Nephron progenitor cell (in vitro differentiated cells): ENCODE measurements around the gene GOLGA2.

ENCODE experiments used
- DNase-seq: peaks from one replicate; pipeline ENCODE4 v3.0.0; 2021
- H3K27ac Mint-ChIP-seq: 2 replicates; pipeline ENCODE4 v1.8.0; 2021; ENCODE audit warnings: mild to moderate bottlenecking, moderate library complexity, mixed read lengths
- H3K27me3 Mint-ChIP-seq: 2 replicates; pipeline ENCODE4 v1.8.0; 2021; ENCODE audit warnings: mild to moderate bottlenecking, low read depth, mixed read lengths; ENCODE audit not compliant: poor library complexity
- H3K36me3 Mint-ChIP-seq: 2 replicates; pipeline ENCODE4 v1.8.0; 2021; ENCODE audit warnings: low read depth, mixed read lengths
- H3K4me1 Mint-ChIP-seq: 2 replicates; pipeline ENCODE4 v1.8.0; 2021; ENCODE audit warnings: mixed read lengths
- H3K4me3 Mint-ChIP-seq: 2 replicates; pipeline ENCODE4 v1.8.0; 2021; ENCODE audit warnings: mild to moderate bottlenecking, moderate library complexity, mixed read lengths
- H3K9me3 Mint-ChIP-seq: 2 replicates; pipeline ENCODE4 v1.8.0; 2021; ENCODE audit warnings: mild to moderate bottlenecking, moderate library complexity, mixed read lengths
- TF ChIP-seq, protein P1 (sequence below): fragments of 200-600 bp; sonication (generic); IDR thresholded peaks from 2 replicates; pipeline ENCODE4 v1.5.0; 2021; ENCODE audit warnings: antibody characterized with exemption

GOLGA2 gene

DNA sequence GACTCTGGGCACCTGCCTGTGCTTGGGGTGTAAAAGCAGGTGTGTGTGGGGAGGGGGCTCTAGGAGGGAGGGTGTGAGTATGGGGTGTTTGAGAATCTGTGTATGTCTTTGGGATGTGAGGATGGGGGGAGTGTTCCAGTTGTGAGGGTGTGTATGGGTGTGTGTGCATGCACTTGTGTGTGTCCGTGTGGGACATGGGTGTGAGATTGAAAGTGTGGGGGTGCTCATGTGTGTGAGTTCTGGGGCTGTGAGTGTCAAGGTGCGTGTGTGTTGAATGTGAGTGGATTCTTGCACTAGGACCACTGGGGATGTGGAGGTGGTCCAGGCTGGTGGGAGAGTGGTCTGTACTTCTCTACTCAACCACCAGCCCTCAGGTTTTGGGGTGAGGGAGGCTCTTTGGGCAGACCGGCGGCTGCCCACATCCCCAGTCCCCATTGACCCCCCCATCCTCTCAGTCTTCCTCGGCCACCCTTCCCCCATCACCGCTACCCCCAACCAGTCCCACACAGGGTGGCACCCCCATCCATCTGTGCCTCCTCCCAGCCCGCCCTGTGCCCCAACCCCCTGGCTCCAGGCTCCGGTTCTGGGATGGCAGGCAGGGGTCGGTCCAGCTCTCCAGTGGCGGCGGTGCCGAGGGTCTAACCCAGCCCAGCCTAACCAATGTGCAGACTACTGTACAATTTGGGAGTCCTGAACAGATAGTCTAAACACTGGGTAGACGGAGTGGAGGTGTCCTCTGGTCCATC, 31.5 kb downstream of the GOLGA2 start:
- Mint-ChIP-seq H3K9me3 (no peaks in the 10 kb centered on the region), H3K27ac (peak overlapping the region; percentile 88)

DNA sequence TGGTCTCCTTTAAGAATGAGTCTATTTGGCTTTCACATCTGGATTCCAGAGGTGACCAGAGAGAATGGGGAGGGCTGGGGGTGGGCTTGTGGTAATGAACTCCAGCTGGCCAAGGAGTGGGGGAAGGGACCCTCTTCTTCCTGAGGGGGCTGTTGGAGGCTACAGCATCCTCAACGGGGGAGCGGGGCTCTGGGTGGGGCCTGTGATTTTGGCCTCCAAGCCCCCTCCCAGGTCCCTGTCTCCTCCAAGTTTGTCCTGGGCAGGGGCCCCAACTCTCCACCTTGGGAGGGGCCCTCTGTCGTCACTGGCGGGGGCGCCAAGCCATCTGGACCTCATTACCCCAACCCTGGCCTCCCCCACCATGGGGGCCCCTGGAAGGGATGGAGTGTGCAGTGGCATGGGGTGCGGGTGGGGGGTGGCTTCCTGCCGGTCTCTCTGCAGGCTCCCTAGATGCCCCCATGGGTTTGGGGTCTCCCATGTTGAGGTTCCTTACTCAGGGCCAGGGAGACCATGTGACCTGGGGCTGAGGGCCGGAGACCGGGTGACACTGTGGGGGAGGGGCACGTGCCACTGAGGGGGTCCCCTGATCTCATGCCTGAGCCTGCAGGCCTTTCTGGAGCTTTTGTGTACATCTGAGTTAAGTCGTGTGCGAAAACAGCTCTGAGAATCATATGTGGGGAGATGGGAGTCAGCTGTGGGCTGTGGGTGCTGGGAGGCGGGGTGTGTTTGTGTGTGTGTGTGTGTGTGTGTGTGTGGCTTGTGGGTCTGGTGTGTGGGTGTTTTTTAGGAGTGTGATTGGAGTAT, 32.4 kb downstream of the GOLGA2 start:
- peaks cover 4% of the 10 kb centered on the region for H3K27me3 Mint-ChIP-seq
- peaks cover 54% of the 10 kb centered on the region for H3K4me1 Mint-ChIP-seq
- no peaks in the 10 kb centered on the region for H3K9me3 Mint-ChIP-seq
- peaks cover 26% of the 10 kb centered on the region for H3K36me3 Mint-ChIP-seq
- DNase-seq = no peak
- TF ChIP-seq, protein P1, sequence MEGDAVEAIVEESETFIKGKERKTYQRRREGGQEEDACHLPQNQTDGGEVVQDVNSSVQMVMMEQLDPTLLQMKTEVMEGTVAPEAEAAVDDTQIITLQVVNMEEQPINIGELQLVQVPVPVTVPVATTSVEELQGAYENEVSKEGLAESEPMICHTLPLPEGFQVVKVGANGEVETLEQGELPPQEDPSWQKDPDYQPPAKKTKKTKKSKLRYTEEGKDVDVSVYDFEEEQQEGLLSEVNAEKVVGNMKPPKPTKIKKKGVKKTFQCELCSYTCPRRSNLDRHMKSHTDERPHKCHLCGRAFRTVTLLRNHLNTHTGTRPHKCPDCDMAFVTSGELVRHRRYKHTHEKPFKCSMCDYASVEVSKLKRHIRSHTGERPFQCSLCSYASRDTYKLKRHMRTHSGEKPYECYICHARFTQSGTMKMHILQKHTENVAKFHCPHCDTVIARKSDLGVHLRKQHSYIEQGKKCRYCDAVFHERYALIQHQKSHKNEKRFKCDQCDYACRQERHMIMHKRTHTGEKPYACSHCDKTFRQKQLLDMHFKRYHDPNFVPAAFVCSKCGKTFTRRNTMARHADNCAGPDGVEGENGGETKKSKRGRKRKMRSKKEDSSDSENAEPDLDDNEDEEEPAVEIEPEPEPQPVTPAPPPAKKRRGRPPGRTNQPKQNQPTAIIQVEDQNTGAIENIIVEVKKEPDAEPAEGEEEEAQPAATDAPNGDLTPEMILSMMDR = no peak
- H3K27ac Mint-ChIP-seq = peak overlapping the region; percentile 88
- peak overlapping the region; percentile 69 for H3K4me3 Mint-ChIP-seq

More for the DNA sequence above, 31.5 kb downstream of the GOLGA2 start:
- TF ChIP-seq, protein P1 = no peak
- Mint-ChIP-seq H3K27me3 (peaks cover 3% of the 10 kb centered on the region), H3K4me1 (peaks cover 54% of the 10 kb centered on the region), H3K36me3 (peaks cover 23% of the 10 kb centered on the region), H3K4me3 (peak overlapping the region; percentile 69)
- DNase-seq = no peak

DNA sequence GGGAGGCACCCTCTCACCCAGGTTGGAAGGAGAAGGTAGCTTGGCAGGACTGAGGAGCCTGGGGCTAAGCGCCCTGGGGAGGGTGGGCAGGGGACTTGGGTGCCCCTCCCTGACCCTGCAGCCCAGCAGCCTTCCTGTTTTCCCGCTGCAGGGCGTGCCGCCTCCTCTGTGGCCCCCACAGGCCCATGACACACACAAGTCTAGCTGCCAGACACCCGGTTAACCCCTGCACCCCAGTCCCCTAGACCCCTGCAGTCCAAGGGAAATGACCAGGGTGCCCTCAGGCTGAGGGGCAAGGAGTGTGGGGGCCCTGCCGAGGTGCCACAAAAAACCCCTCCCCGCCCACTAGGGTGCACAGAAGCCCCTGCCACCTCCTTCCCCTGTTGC, 33.0 kb downstream of the GOLGA2 start:
- TF ChIP-seq, protein P1 = no peak
- Mint-ChIP-seq H3K9me3 (no peaks in the 10 kb centered on the region), H3K27ac (no peak overlapping the region), H3K4me3 (no peak overlapping the region), H3K27me3 (peaks cover 4% of the 10 kb centered on the region), H3K36me3 (peaks cover 24% of the 10 kb centered on the region), H3K4me1 (peaks cover 54% of the 10 kb centered on the region)
- DNase-seq = no peak

DNA sequence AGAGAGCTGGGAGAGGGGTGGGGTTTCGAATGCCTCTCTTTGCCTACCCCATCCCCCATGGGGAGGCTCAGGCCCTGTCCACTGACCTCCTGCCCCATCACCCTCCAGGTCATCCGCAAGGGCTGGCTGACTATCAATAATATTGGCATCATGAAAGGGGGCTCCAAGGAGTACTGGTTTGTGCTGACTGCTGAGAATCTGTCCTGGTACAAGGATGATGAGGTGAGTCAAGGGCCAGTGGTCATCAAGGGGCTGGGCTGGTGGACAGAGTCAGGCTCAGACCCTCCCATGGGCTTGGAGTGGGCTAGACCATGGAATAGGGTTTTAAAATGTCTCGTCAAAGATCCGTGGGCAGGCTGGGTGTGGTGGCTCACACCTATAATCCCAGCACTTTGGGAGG, 33.7 kb downstream of the GOLGA2 start:
- H3K27me3 Mint-ChIP-seq = peaks cover 4% of the 10 kb centered on the region
- TF ChIP-seq, protein P1 = no peak
- peaks cover 49% of the 10 kb centered on the region for H3K4me1 Mint-ChIP-seq
- no peak for DNase-seq
- no peaks in the 10 kb centered on the region for H3K9me3 Mint-ChIP-seq
- peaks cover 26% of the 10 kb centered on the region for H3K36me3 Mint-ChIP-seq
- H3K4me3 Mint-ChIP-seq = peak overlapping the region; percentile 18
- H3K27ac Mint-ChIP-seq = peak overlapping the region; percentile 31

DNA sequence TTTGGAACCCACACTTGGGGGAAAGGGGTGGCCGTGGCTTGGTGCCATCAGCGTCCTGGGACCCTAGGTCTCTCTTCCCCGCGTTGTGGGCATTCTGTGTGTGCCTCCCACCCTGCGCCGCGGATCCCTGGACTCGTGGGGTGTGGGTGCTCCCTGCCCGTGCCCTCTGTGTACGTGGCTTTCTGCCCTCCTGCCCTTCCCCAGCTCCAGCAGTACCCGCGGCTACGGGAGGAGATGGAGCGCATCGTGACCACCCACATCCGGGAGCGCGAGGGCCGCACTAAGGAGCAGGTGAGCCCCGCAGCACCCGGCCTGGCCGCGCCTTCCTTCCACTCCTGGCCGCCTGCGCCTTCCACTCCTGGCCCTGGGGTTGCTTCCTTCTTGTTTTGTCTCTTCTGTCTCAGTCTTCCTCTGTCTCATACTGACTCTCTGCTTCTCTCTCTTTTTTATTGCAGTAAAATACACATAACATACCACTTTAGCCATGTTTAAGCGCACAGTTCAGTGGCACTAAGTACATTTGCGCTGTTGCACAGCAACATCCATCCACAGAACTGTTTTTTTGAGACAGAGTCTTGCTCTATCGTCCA, 41.9 kb downstream of the GOLGA2 start:
- no peak overlapping the region for H3K4me3 Mint-ChIP-seq
- TF ChIP-seq, protein P1 = no peak
- peak overlapping the region; percentile 14 for H3K27ac Mint-ChIP-seq
- peaks cover 9% of the 10 kb centered on the region for H3K27me3 Mint-ChIP-seq
- no peak for DNase-seq
- no peaks in the 10 kb centered on the region for H3K9me3 Mint-ChIP-seq
- peaks cover 6% of the 10 kb centered on the region for H3K4me1 Mint-ChIP-seq
- peaks cover 30% of the 10 kb centered on the region for H3K36me3 Mint-ChIP-seq
